ENCODE measurements around the gene ZNF77. TPM values are rescaled to one million over a fixed set of nuclear protein-coding genes. Genes with fewer than 3 reads are reported as not detected.
A peak's percentile ranks its signal among the peaks of the same experiment; 100 is the strongest.
"Not testable (repeated sequence)": the region's sequence is repeated elsewhere in the genome, so short reads cannot be mapped to it uniquely, and the experiment has no call there.

Gene ZNF77
- total and polyA plus RNA-seq, 2 donors (not counting 1 experiment from before 2014, with no cell fraction given), result 4.0 to 6.4 TPM

DNA sequence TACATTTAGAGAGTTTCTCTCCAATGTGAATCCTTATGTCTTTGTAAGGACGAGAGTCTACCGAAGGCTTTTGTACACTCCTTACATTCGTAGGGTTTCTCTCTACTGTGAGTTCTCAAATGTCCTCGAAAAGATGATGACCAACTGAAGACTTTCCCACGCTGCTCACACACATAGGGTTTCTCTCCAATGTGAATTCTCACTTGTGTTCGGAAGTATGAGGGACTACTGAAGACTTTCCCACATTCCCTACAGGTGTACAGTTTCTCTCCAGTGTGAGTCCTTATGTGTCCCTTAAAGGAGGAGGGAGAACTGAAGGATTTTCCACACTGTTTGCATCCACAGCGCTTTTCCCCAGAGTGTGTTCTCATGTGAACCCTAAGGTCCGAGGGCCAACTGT, 48.1 kb downstream of the ZNF77 start:
- H3K27me3 ChIP-seq (replicated peaks in 1 of 4; ENCODE audit: control extremely low read depth in 1 of 4, control insufficient read depth in 3 of 4, insufficient read depth in 4 of 4, low read length in 3 of 4), result no peaks in the 10 kb centered on the region
- no peak overlapping the region for H2AFZ ChIP-seq (ENCODE audit: insufficient read depth, low read depth, low read length, poor library complexity, severe bottlenecking)
- ATAC-seq (ENCODE audit: low read depth) (no peak), DNase-seq (no peak)
- no peaks in the 10 kb centered on the region for H4K20me1 ChIP-seq (ENCODE audit: control insufficient read depth, insufficient read depth, low read length, poor library complexity, severe bottlenecking)
- no peak overlapping the region for H3K9ac ChIP-seq (ENCODE audit: low read length)
- no peak overlapping the region for H3K27ac Mint-ChIP-seq
- peaks cover 0 to 10% (median 6%) of the 10 kb centered on the region in 3 donors for H3K9me3 ChIP-seq (ENCODE audit: control extremely low read depth in 1 of 3, control insufficient read depth in 2 of 3, insufficient read depth in 1 of 3, low read length in 2 of 3)
- no peak overlapping the region for H3K4me2 ChIP-seq (replicated peaks; ENCODE audit: low read depth, low read length, poor library complexity, severe bottlenecking)
- TF ChIP-seq, protein P1, sequence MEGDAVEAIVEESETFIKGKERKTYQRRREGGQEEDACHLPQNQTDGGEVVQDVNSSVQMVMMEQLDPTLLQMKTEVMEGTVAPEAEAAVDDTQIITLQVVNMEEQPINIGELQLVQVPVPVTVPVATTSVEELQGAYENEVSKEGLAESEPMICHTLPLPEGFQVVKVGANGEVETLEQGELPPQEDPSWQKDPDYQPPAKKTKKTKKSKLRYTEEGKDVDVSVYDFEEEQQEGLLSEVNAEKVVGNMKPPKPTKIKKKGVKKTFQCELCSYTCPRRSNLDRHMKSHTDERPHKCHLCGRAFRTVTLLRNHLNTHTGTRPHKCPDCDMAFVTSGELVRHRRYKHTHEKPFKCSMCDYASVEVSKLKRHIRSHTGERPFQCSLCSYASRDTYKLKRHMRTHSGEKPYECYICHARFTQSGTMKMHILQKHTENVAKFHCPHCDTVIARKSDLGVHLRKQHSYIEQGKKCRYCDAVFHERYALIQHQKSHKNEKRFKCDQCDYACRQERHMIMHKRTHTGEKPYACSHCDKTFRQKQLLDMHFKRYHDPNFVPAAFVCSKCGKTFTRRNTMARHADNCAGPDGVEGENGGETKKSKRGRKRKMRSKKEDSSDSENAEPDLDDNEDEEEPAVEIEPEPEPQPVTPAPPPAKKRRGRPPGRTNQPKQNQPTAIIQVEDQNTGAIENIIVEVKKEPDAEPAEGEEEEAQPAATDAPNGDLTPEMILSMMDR (IDR thresholded peaks at IDR 0.05), result no peak
- TF ChIP-seq EZH2 (IDR thresholded peaks at IDR 0.05; ENCODE audit: borderline replicate concordance, insufficient read depth, low read depth, low read length, poor library complexity, severe bottlenecking), result no peak
- POLR2A ChIA-PET, result no interaction called here
- CTCF ChIA-PET, result no interaction called here
- H3K4me3 Mint-ChIP-seq, result no peak overlapping the region
- H3K9me3 Mint-ChIP-seq (ENCODE audit: insufficient read depth), result peaks cover 6% of the 10 kb centered on the region
- 88% methylated on average over 3 of the region's 8 CpGs for WGBS (ENCODE audit: insufficient coverage)
- no peaks in the 10 kb centered on the region for H3K36me3 ChIP-seq (replicated peaks in 1 of 2; ENCODE audit: control extremely low read depth in 1 of 2, control insufficient read depth in 1 of 2, extremely low read depth in 1 of 2, insufficient read depth in 2 of 2, low read length in 1 of 2)
- peaks cover 9% of the 10 kb centered on the region for H3K4me1 Mint-ChIP-seq
- intact Hi-C loops (cut with micrococcal nuclease), result no loop called here
- H3K27me3 Mint-ChIP-seq, result no peaks in the 10 kb centered on the region
- H3K27ac ChIP-seq (ENCODE audit: low read length in 2 of 2), result no peak overlapping the region
- peaks cover 5 to 9% of the 10 kb centered on the region in 2 donors for H3K4me1 ChIP-seq (ENCODE audit: control insufficient read depth in 2 of 2, insufficient read depth in 2 of 2, low read length in 2 of 2)
- H3K4me3 ChIP-seq (ENCODE audit: control extremely low read depth in 1 of 5, extremely low read depth in 1 of 5, insufficient read depth in 1 of 5, low read depth in 2 of 5, low read length in 4 of 5), result no peak overlapping the region
- H3K79me2 ChIP-seq (ENCODE audit: control insufficient read depth, insufficient read depth, low read length), result peaks cover 8% of the 10 kb centered on the region

DNA sequence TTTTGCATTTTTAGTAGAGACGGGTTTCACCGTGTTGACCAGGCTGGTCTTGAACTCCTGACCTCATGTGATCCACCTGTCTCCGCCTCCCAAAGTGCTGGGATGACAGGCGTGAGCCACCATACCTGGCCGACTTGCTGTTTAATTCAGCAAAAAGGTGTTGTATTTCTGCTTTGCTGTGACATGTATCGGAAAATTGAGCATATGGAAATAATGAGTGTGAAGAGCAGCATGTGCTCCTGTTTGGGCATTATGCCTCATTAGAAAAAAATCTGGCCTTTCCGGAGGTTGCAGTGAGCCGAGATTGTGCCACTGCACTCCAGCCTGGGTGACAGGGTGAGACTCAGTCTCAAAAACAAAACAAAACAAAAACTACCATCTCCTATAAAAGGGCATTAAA, 54.2 kb downstream of the ZNF77 start:
- H3K27ac ChIP-seq (ENCODE audit: low read length in 2 of 2); ATAC-seq (ENCODE audit: low read depth); intact Hi-C loops (cut with micrococcal nuclease); POLR2A ChIA-PET; H3K4me3 ChIP-seq (ENCODE audit: control extremely low read depth in 1 of 5, extremely low read depth in 1 of 5, insufficient read depth in 1 of 5, low read depth in 2 of 5, low read length in 4 of 5); H4K20me1 ChIP-seq (ENCODE audit: control insufficient read depth, insufficient read depth, low read length, poor library complexity, severe bottlenecking); H3K4me3 Mint-ChIP-seq; H3K36me3 ChIP-seq (replicated peaks in 1 of 2; ENCODE audit: control extremely low read depth in 1 of 2, control insufficient read depth in 1 of 2, extremely low read depth in 1 of 2, insufficient read depth in 2 of 2, low read length in 1 of 2); H3K4me2 ChIP-seq (replicated peaks; ENCODE audit: low read depth, low read length, poor library complexity, severe bottlenecking); H3K27me3 ChIP-seq (replicated peaks in 1 of 4; ENCODE audit: control extremely low read depth in 1 of 4, control insufficient read depth in 3 of 4, insufficient read depth in 4 of 4, low read length in 3 of 4); H3K79me2 ChIP-seq (ENCODE audit: control insufficient read depth, insufficient read depth, low read length); H3K9me3 Mint-ChIP-seq (ENCODE audit: insufficient read depth); CTCF ChIA-PET; H3K9ac ChIP-seq (ENCODE audit: low read length); H3K27me3 Mint-ChIP-seq; DNase-seq; H2AFZ ChIP-seq (ENCODE audit: insufficient read depth, low read depth, low read length, poor library complexity, severe bottlenecking): not testable (repeated sequence)
- H3K4me1 ChIP-seq (ENCODE audit: control insufficient read depth in 2 of 2, insufficient read depth in 2 of 2, low read length in 2 of 2), result peaks cover 3 to 16% of the 10 kb centered on the region in 2 donors
- Mint-ChIP-seq H3K4me1 (peaks cover 18% of the 10 kb centered on the region), H3K27ac (peak overlapping the region; percentile 37)
- peaks cover 0 to 11% (median 0%) of the 10 kb centered on the region in 3 donors for H3K9me3 ChIP-seq (ENCODE audit: control extremely low read depth in 1 of 3, control insufficient read depth in 2 of 3, insufficient read depth in 1 of 3, low read length in 2 of 3)
- WGBS (ENCODE audit: insufficient coverage), result 92% methylated on average over 8 of the region's 8 CpGs

Measured in B cell (primary cell).